CD4-positive, alpha-beta T cell (primary cell): ENCODE measurements around the gene ARHGAP42. TPM values are rescaled to one million over a fixed set of nuclear protein-coding genes. Genes with fewer than 3 reads are reported as not detected.

ENCODE experiments used
- ATAC-seq: fragments of 200-7000 bp; cut with Tn5 transposase; one replicate; pipeline ENCODE4 v1.10.0; 2022; ENCODE audit warnings: mild to moderate bottlenecking; ENCODE audit not compliant: poor library complexity
- CTCF ChIA-PET: fragments of 350-600 bp; sonication (Branson Sonifier 250); formaldehyde crosslinking; loops from one replicate; lab custom pipeline; 2021; ENCODE audit warnings: antibody characterized with exemption, inconsistent platforms; lab: Charles Lee
- POLR2A ChIA-PET: fragments of 350-600 bp; sonication (Branson Sonifier 250); formaldehyde crosslinking; loops from one replicate; lab custom pipeline; 2021; ENCODE audit warnings: antibody characterized with exemption, inconsistent platforms; lab: Charles Lee
- DNase-seq, 14 experiments: peaks; one replicate each; pipeline ENCODE4 v3.0.0-alpha.2; 2013 to 2020; ENCODE audit warnings: mixed read lengths in 2 of 14
- H3K27ac ChIP-seq, 2 donors: one replicate each; pipeline versions ENCODE4 v1.5.1 to v1.7.0; 2013; ENCODE audit warnings: low read length in 2 of 2, low read depth in 1 of 2, mild to moderate bottlenecking in 1 of 2
- H3K27me3 ChIP-seq, 2 experiments: 1 replicate in 1 of 2; 2 replicates in 1 of 2; pipeline versions ENCODE4 v1.6.1 to v1.7.0; 2013; ENCODE audit warnings: low read length in 2 of 2, control low read depth in 1 of 2, mild to moderate bottlenecking in 1 of 2, moderate library complexity in 1 of 2; ENCODE audit not compliant: insufficient read depth in 2 of 2, control insufficient read depth in 1 of 2
- H3K36me3 ChIP-seq: one replicate; pipeline ENCODE4 v1.6.1; 2013; ENCODE audit warnings: low read length, control low read depth; ENCODE audit not compliant: insufficient read depth
- H3K4me1 ChIP-seq: one replicate; pipeline ENCODE4 v1.6.1; 2013; ENCODE audit warnings: low read length, control low read depth; ENCODE audit not compliant: insufficient read depth
- H3K4me3 ChIP-seq: one replicate; pipeline ENCODE4 v1.5.1; 2013; ENCODE audit warnings: mild to moderate bottlenecking, low read length, moderate library complexity
- H3K9me3 ChIP-seq, 2 experiments: 1 replicate in 1 of 2; 2 replicates in 1 of 2; pipeline versions ENCODE4 v1.6.1 to v1.7.0; 2013; ENCODE audit warnings: low read length in 2 of 2, mild to moderate bottlenecking in 2 of 2, control low read depth in 1 of 2, moderate library complexity in 1 of 2; ENCODE audit not compliant: control insufficient read depth in 1 of 2, insufficient read depth in 1 of 2
- H3K27ac Mint-ChIP-seq: one replicate; pipeline ENCODE4 v1.8.0; 2020; ENCODE audit warnings: mixed read lengths
- H3K27me3 Mint-ChIP-seq: one replicate; pipeline ENCODE4 v1.8.0; 2021; ENCODE audit warnings: mixed read lengths
- H3K36me3 Mint-ChIP-seq: one replicate; pipeline ENCODE4 v1.8.0; 2021; ENCODE audit warnings: low read depth, mixed read lengths
- H3K4me1 Mint-ChIP-seq: one replicate; pipeline ENCODE4 v1.8.0; 2021; ENCODE audit warnings: low read depth, mixed read lengths
- H3K4me3 Mint-ChIP-seq: one replicate; pipeline ENCODE4 v1.8.0; 2020; ENCODE audit warnings: mild to moderate bottlenecking, mixed read lengths
- H3K9me3 Mint-ChIP-seq: one replicate; pipeline ENCODE4 v1.8.0; 2020; ENCODE audit warnings: mixed read lengths
- intact Hi-C, 2 experiments: fragments of 100-400 bp; cut with DNase I in 1 of 2; cut with micrococcal nuclease in 1 of 2; formaldehyde crosslinking; loops; one replicate each; pipeline versions ENCODE4 v1.15.1 to v1.9.0; 2023 to 2025; cut with DNase I, micrococcal nuclease
- total RNA-seq, 174 experiments: library from RNA in 2 of 174; stranded (reverse) in 2 of 174; gene quantifications; one replicate each; pipeline ENCODE4 v1.2.3 and lab custom pipeline; 2021 to 2026
- TF ChIP-seq, protein P1 (sequence below): fragments of 200-600 bp; IDR thresholded peaks from one replicate; pipeline ENCODE4 v1.8.0; 2022; ENCODE audit warnings: antibody characterized with exemption, mild to moderate bottlenecking

ARHGAP42 gene
- total RNA-seq, 2 experiments from 2014 or later: not detected

DNA sequence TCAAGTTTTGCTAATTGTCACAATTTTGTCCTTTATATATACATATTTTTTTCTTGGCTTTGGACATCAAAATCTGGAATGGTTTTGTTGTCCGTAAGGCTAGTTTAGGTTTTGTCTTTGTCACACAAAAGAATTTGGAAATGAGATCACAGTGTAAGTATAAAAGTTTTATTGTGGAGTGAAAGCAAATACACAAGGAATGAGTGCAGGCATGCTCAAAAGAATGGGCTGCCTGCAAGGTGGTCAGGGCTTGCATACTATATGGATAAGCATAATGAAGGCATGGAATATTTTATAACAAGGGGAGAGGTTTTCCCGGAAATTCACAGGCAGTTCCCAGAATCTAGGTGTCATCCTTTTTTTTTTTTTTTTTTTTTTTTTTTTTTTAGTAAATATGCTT lies 150.2 kb downstream of the ARHGAP42 start:
- no peaks in the 10 kb centered on the region for H3K4me1 Mint-ChIP-seq
- ChIA-PET CTCF (interaction anchor here (0.7 kb wide), 1 partner anchor 16 kb away, joined by 3 read pairs; no protein-coding TSS in a partner anchor), POLR2A (no interaction called here)
- intact Hi-C loops: no loop called here
- DNase-seq: no peak
- no peaks in the 10 kb centered on the region for H3K27me3 Mint-ChIP-seq
- no peak for ATAC-seq
- no peaks in the 10 kb centered on the region for H3K4me1 ChIP-seq
- H3K27me3 ChIP-seq: no peaks in the 10 kb centered on the region
- no peaks in the 10 kb centered on the region for H3K36me3 ChIP-seq
- no peak overlapping the region for H3K27ac ChIP-seq
- H3K9me3 Mint-ChIP-seq: peaks cover 2% of the 10 kb centered on the region
- no peaks in the 10 kb centered on the region for H3K36me3 Mint-ChIP-seq
- H3K27ac Mint-ChIP-seq: no peak overlapping the region
- H3K4me3 Mint-ChIP-seq: no peak overlapping the region
- H3K4me3 ChIP-seq: no peak overlapping the region
- TF ChIP-seq, protein P1, sequence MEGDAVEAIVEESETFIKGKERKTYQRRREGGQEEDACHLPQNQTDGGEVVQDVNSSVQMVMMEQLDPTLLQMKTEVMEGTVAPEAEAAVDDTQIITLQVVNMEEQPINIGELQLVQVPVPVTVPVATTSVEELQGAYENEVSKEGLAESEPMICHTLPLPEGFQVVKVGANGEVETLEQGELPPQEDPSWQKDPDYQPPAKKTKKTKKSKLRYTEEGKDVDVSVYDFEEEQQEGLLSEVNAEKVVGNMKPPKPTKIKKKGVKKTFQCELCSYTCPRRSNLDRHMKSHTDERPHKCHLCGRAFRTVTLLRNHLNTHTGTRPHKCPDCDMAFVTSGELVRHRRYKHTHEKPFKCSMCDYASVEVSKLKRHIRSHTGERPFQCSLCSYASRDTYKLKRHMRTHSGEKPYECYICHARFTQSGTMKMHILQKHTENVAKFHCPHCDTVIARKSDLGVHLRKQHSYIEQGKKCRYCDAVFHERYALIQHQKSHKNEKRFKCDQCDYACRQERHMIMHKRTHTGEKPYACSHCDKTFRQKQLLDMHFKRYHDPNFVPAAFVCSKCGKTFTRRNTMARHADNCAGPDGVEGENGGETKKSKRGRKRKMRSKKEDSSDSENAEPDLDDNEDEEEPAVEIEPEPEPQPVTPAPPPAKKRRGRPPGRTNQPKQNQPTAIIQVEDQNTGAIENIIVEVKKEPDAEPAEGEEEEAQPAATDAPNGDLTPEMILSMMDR: no peak
- no peaks in the 10 kb centered on the region for H3K9me3 ChIP-seq

- intact Hi-C loops: no loop called here
- POLR2A ChIA-PET: no interaction called here
Observed at GRCh38 chr11:100841711-100842407, 154.8 kb downstream of the ARHGAP42 start.

GRCh38 chr11:100847696-100848216 lies 160.7 kb downstream of the ARHGAP42 start:
- ATAC-seq: no peak
- ChIA-PET CTCF (no interaction called here), POLR2A (no interaction called here)
- Mint-ChIP-seq H3K4me1 (no peaks in the 10 kb centered on the region), H3K27me3 (no peaks in the 10 kb centered on the region), H3K36me3 (no peaks in the 10 kb centered on the region), H3K9me3 (peaks cover 3% of the 10 kb centered on the region), H3K4me3 (no peak overlapping the region), H3K27ac (no peak overlapping the region)
- Histone ChIP-seq H3K36me3 (no peaks in the 10 kb centered on the region), H3K27me3 (no peaks in the 10 kb centered on the region), H3K4me3 (no peak overlapping the region), H3K27ac (no peak overlapping the region), H3K4me1 (no peaks in the 10 kb centered on the region), H3K9me3 (no peaks in the 10 kb centered on the region)
- TF ChIP-seq, protein P1: no peak
- intact Hi-C loops: no loop called here
- no peak for DNase-seq

More at GRCh38 chr11:100841711-100842407, 154.8 kb downstream of the ARHGAP42 start:
- Histone ChIP-seq H3K36me3 (no peaks in the 10 kb centered on the region), H3K4me3 (no peak overlapping the region), H3K9me3 (no peaks in the 10 kb centered on the region), H3K27ac (no peak overlapping the region), H3K4me1 (no peaks in the 10 kb centered on the region), H3K27me3 (no peaks in the 10 kb centered on the region)
- Mint-ChIP-seq H3K27ac (no peak overlapping the region), H3K4me3 (no peak overlapping the region), H3K36me3 (no peaks in the 10 kb centered on the region), H3K9me3 (peaks cover 2% of the 10 kb centered on the region), H3K4me1 (no peaks in the 10 kb centered on the region), H3K27me3 (no peaks in the 10 kb centered on the region)
- TF ChIP-seq, protein P1: no peak
- ATAC-seq (no peak), DNase-seq (no peak)
- CTCF ChIA-PET: no interaction called here
